HS-5 (cell line): ENCODE results near the gene KIF13A.
"Not testable (repeated sequence)": the region's sequence is repeated elsewhere in the genome, so short reads cannot be mapped to it uniquely, and the experiment has no call there.

Experiments
- DNase-seq: peaks from one replicate; pipeline ENCODE4 v3.0.0-alpha.2; 2012; ENCODE audit warnings: low read depth

Gene KIF13A

DNA sequence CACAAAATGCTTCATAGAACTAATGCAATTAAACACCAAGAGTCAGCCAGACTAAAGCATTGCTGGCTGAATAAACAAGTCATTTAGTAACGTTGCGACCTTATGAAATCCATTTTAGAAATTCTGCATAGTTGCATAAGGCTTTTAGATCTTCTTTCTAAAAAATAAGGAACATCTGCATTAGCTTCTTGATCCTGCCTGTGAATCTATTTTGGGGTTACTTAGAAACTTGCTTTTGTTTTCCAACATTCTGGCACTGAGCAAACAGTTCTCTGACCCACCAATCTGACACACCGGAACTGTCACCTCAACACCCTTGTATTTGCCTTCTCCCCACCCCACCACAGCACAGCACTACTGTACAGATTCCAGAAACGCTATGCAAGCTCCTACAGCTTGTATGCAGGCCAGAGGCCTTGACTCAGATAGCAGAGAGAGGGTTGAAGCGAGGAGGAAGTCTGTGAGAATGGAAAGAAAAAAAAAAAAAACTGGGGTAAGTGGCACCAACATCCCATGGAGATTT lies 55.0 kb downstream of the KIF13A start:
- DNase-seq: peak; percentile 72

GRCh38 chr6:17931227-17931626 lies 56.2 kb downstream of the KIF13A start:
- DNase-seq: no peak

DNA sequence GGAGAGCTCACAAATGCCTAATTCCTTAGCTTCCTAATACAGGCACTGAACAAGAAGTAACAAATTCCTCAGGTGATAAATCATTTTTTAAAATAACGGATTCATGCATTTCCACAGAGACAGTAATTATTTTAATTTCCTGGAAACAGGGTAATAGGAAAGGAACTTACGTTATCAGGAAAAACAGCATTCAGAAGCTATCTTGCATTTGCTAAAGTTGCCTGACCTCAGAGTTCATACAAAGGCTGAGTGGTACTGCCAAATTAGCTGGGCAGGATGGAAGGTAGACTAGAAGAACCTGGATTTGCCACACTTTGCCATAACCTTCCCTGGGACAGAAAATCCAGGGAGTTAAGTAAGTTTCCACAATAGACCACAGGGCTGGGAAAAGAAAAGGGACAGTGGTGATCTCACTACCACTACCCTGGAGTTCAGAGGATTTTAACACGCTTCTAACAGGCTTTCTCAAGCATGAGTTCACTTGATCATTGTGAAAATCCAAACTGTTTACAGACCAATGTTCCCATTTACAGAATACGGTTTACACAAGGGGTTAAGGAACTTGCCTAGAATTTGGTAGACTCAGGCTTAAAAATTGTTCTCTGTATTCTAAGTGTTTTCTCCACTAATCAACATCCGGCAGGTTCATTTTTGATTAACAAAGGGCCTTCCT lies 57.0 kb downstream of the KIF13A start:
- no peak for DNase-seq

GRCh38 chr6:17928514-17929430 lies 58.7 kb downstream of the KIF13A start:
- no peak for DNase-seq

DNA sequence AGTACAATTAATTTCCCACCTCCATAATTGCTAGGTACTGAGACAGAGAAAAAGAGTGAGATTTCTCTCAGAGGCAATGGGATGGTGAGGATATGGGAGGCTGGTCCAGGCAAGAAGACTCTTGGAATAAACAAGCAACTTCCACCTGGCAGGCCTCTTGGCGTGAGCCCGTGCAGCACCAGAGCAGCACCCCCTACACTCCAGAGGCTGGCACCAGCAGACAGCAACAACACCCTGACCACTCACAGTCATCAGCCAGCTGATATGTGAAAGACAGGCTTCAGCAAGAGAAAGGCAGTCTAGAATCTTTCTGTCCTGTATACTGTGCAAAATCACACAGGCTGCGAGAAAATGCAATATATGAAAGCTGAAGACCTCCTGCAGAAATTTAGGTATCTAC lies 59.7 kb downstream of the KIF13A start:
- DNase-seq: no peak

- no peak for DNase-seq
Measured at GRCh38 chr6:17923401-17923863, 64.0 kb downstream of the KIF13A start.

- DNase-seq: no peak
Measured at GRCh38 chr6:17921454-17921853, 66.0 kb downstream of the KIF13A start.

GRCh38 chr6:17919496-17919895 lies 67.9 kb downstream of the KIF13A start:
- no peak for DNase-seq

GRCh38 chr6:17917837-17918763 lies 69.3 kb downstream of the KIF13A start:
- DNase-seq: no peak

- DNase-seq: no peak
Measured at GRCh38 chr6:17914651-17915050, 72.8 kb downstream of the KIF13A start.

DNA sequence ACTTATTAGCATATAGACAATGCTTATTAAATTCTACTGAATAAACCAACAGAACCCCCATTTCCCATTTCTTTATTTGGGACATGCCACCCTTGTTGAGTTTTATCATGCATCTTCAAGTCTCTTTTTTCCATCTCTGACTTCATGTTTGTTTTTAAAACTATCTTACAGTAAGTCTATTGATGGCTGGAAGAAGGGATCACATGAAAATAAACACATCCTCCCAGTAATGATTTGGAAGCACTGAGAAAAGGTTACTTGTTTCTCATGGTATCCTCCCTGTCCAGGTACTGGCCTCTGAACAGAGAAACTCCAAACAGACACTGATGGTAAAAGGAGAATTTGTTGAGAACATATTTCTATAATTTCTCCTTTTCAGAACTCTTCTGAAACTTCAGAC lies 74.9 kb downstream of the KIF13A start:
- DNase-seq: no peak

DNA sequence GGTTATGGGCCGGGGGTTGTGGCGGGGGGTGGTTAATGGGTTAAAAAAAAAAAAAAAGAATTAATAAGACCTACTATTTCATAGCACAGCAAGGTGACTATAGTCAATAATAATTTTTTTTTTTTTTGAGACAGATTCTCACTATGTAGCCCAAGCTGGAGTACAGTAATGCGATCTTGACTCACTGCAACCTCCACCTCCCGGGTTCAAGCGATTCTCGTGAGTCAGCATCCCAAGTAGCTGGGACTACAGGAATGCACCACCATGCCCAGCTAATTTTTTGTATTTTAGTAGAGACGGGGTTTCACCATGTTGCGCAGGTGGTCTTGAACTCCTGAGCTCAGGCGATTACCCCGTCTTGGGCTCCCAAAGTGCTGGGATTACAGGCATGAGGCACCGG lies 75.8 kb downstream of the KIF13A start:
- DNase-seq: not testable (repeated sequence)

GRCh38 chr6:17910189-17910588 lies 77.2 kb downstream of the KIF13A start:
- DNase-seq: no peak

DNA sequence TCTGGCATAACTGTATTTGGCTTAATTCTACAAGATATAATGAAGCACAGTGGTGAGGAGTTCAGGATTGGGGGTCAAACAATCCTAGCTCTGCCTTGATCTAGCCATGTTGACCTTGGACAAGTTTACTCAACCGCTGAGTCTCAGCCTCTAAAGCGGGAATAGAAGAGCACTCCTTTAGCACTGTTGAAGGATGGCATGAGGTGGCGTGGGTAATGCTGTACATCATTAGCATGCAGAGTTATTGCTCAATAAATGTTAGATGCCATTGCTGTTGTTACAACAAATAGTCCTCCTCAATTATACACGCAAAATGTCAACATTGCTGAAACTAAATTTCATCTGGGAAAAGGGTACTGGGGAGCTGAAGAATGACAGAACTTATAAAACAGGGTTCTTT lies 78.6 kb downstream of the KIF13A start:
- DNase-seq: no peak

DNA sequence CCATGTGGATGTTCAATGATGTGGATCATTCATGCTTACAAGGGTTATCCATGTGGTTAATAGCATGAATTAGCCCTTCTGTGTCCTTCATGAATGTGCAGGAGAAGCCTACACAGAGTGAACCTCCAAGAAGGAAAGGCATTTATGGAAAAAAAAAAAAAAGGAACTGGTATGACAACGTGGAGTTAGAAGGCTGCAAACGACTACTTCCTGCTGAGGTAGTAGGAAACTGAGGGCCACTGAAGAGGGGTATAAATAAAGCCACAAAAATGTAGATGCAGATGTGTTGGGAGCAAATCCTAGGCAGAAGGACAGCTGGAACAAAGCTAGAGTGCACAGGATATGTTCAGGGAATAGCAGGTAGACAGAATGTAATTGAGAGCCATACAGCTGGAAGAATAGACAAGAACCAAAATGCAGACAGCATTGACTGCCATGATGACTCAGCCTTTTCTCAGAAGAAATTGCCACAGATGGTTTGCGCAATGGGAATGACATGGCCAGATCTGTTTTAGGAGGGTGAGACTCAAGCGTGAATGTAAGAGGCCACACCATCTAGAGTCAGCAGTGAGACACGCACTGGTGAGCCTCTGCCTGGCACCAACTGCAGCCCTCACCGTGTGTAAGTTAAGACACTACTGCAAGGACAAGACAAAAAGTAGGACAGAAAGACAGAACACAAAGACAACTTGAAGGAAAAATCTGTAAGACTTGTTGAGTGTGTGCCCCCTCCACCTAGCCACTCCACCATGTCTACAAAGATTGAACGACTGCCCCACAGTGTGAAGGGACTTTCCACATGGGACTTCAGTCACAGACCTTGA lies 79.8 kb downstream of the KIF13A start:
- DNase-seq: peak; percentile 98

- peak; percentile 71 for DNase-seq
Measured at GRCh38 chr6:17905611-17906592, 81.5 kb downstream of the KIF13A start.

DNA sequence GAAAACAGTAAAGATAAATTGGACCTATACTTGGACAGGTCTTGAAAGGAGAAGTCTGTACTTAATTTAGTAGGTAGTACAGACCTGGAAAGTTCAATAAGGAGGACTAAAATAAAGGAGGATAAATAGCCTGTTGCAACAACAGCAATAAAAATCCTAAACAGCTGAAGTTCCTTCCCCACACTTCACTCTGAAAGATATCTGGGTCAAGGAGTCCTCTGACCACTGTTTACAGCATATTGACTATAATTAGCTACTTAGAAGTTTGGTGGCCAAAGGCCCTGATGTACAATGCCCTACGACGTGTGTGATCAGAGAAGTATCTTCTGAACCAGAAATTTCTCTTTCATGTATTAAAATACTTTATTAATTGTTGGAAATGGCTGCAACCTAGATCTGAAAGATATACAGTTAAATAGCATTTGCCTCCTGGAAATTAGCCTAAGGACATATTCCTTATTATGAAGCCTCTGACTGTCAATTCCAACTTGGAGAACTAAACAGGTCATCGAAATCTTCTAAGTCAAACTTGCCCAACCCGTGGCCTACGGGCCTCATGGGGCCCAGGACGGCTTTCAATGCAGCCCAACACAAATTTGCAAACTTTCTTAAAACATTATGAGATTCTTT lies 82.8 kb downstream of the KIF13A start:
- DNase-seq: no peak

GRCh38 chr6:17902974-17903373 lies 84.5 kb downstream of the KIF13A start:
- DNase-seq: no peak

- DNase-seq: no peak
Measured at GRCh38 chr6:17901493-17901892, 85.9 kb downstream of the KIF13A start.
